K562 (cell line): ENCODE data around the gene METTL25B.

Source experiments
- CBX5 ChIP-seq: IDR thresholded peaks from 2 replicates; pipeline ENCODE4 v1.6.1; 2014; ENCODE audit warnings: low read depth, borderline replicate concordance
- ELF1 ChIP-seq: fragments of 200-800 bp; sonication (Bioruptor generic); IDR thresholded peaks from 2 replicates; pipeline ENCODE4 v1.6.1; 2016; ENCODE audit warnings: missing genetic modification characterization, missing compliant biosample characterization
- HNRNPH1 ChIP-seq: fragments of 200-400 bp; formaldehyde crosslinking; optimal IDR thresholded peaks from 2 replicates; pipeline ENCODE3; 2017; ENCODE audit warnings: low read depth, mild to moderate bottlenecking, low read length, moderate library complexity
- JUND ChIP-seq, 2 experiments: IDR thresholded peaks; 2 replicates in 1 of 2; 3 replicates in 1 of 2; pipeline ENCODE4 v1.6.1; 2011; ENCODE audit warnings: borderline replicate concordance in 2 of 2, low read depth in 2 of 2, low read length in 2 of 2, improper control_type of control experiment in 1 of 2, missing biosample characterization in 1 of 2, missing genetic modification characterization in 1 of 2, missing genetic modification reagents in 1 of 2
- RFX5 ChIP-seq: IDR thresholded peaks from 2 replicates; pipeline ENCODE4 v1.6.1; 2011; ENCODE audit warnings: low read depth, mild to moderate bottlenecking, improper control_type of control experiment, low read length
- TBP ChIP-seq: optimal IDR thresholded peaks from 2 replicates; pipeline ENCODE3; 2011; ENCODE audit warnings: low read depth, low read length, improper control_type of control experiment

DNA sequence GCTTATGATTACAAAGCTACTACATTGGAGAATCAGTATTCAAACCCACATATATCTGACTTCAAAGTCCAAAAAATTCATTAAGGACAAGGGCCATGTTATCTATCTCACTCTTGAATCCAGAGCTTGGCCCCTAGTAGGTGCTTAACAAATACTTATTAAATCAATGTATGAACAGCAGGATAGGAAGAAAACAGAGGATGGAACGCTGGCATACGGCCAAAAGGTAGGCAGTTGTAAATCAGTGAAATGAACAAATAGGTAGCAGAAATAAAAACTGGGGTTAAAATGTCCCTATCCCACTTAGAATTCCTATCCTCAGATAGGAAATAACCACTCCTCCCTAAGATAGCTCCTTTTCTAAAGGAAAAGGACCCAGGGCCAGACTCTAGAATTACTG, 10.6 kb downstream of the METTL25B start:
- TF ChIP-seq ELF1 (tag), result no peak
- no peak for TF ChIP-seq RFX5
- TF ChIP-seq TBP, result no peak
- no peak for TF ChIP-seq HNRNPH1
- no peak for TF ChIP-seq JUND (IDR thresholded peaks at IDR 0.05; ENCODE audit: borderline replicate concordance, low read depth, low read length)
- TF ChIP-seq JUND (tag; IDR thresholded peaks at IDR 0.05; ENCODE audit: borderline replicate concordance, low read depth, low read length), result no peak
- TF ChIP-seq CBX5, result no peak
